NCI-H2081 (cell line): ENCODE measurements around the gene FADS6.

Experiments used
- DNase-seq, 2 experiments: peaks; one replicate each; lab custom pipeline; 2025; lab: John Stamatoyannopoulos, UW

FADS6 gene

GRCh38 chr17:74868908-74869255 is 24.6 kb downstream of the FADS6 start:
- DNase-seq, result no peak

DNA sequence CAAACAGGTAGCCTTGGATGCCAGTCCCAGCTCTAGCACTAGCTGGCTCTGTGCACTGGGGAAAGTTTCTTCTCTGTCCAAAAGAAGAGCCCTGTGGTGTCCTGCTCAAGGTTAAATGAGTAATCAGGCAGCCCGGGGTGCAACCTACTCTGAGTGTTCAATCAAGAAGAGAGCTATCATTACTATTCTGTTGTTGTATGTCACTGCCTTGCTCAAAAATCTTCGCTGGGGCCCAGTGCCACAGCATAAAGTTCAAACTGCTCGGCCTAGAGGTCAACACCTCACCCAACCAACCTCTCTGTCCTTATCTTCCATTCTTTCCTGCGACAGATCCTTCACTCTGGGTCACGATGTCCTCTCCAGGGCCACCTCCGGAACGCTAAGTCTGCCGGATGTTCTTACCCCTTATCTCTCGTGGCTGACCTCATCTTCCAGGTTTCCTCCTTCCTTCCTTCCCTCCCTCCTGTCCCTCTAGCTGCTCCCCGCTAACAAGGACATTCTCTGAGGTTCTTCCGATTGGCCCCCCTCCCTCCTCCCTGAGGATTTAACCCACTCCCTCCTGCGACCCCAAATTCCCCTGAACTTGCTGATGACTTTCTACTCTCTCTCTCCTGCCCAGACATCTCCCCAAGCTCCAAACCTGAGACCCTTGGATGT is 25.1 kb downstream of the FADS6 start:
- no peak for DNase-seq

- DNase-seq, result no peak
Observed at GRCh38 chr17:74866198-74866835, 27.1 kb downstream of the FADS6 start.

GRCh38 chr17:74865504-74866197 is 27.8 kb downstream of the FADS6 start:
- no peak for DNase-seq

DNA sequence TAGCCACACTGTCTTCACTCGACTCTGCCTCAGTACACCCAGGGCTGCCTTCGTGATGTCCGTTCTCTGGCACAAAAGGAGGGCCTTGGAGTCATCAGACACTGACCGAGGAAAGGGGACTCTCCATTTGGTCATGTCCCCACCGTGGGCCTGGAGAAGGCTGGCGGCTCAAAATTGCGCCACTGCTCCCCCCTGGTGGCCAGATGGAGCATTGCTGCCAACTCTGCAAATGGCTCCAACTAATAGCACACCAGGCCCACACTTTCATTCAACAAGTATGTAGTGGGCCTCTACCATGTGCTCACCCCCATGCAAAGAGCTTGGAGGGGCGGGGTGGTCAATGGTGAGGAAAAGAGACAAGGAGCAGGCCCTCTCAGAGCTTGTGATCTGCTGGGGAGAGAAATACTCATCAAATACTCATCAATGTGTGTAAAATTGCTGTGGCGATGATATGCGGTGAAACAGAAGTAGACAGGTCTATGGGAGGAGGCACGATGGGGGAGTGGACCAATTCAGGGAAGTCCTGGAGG is 28.5 kb downstream of the FADS6 start:
- peak; percentile 57 to 70 for DNase-seq

DNA sequence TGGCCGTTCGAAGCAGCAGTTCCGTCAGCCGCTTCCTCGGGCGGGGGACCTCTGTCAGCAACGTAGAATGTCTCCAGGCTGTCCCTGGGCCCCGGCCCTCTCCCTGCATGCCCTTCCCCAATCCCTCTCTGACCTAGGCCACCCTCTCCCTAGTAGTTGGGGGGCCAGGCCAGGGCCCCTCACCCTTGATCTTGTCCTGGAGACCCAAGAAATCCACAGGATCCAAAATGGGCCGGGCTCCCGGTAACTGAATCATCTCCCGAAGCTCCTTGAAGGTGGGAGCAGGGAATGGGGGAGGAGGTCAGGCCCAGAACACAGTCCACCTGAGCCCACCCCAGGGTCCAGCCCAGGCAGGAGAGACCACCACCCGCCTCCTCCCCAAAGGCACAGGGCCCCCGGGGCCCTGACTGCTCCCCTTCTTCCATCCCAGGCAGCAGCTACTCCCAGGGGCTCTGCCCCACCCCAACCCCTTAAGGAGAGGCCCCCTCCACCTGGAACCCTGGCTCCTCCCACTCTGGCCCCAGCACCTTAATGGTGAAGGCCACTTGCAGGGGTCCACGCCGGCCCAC is 29.1 kb downstream of the FADS6 start:
- no peak for DNase-seq

DNA sequence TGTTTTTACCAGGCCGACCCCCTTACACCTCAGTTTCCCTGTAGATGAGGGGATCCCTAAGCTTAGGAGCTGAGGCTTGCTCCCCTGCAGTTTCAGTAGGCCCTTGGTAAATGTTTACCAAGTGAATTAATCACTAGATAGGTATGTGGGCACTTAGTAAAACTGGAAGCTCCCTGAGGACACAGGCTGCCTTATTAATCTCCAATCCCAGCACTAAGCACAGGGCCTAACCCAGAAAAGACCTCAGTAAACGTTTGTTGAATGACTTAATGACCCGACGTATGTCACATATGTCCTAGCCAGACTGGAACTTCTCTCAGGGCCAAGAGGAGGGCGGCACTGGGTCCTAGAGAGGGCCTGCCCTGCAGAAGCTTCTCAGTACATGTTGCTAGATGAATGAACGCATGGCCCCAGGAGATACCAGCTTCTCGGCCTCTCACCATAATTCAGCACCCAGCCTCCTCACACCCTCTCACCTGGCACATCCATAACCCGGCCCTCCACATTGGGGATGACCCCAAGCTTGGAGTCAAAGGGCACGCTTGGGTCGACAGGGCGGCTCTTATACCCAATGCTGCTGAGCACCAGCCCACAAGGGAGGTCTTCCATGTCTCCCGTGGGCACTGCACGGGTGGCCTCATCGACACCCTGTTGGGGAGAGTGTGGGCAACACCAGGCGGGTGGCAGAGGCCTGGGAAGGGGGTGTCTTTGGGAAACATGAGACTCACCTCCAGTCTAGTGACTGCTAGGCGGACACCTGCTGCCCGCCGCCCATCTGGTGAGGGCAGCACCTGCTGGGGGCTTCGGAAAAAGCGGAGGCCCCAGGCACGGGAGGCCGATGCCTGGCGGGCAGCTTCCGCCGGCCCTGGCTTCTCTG is 29.8 kb downstream of the FADS6 start:
- no peak for DNase-seq

GRCh38 chr17:74862919-74863318 is 30.5 kb downstream of the FADS6 start:
- no peak for DNase-seq

DNA sequence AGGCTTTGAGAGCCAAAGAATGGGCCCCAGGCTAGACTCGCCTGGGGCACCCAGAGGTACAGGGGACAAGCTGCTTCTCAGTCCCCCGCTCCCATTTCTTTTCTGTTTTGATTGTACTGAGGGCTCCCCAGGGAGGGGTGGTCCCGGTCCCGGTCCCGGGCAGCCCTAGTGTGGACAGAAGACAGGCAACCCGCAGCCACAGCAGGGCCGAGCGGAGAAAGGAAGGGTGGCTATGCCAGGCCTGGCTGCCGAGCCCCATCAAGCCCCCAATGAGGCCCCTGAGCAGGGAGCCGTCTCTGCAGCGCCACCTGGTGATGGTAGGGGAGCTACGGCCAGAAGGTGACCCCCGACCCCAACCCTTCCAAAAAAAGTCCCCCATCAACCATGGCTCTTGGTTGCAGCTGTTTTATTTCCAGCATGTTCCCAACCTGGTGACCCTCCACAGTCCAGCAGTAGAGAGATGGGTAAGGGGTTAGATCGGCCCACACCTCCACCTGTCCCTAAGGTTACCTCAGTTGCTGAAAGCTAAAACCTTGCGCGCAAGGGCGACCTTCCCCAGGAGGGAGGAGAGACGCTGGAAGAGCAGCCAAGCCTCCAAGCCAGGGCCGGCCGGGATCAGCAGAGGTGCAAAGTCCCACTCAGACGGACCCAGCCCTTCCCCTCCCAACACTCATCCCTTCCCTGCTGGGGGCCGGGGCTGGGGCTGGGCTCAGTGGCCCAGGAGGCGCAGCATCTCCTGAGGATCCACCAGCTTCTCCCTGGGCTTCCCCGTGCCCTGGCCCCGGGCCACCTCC is 31.1 kb downstream of the FADS6 start:
- peak; percentile 42 to 49 for DNase-seq

GRCh38 chr17:74861662-74862107 is 31.7 kb downstream of the FADS6 start:
- no peak for DNase-seq

- no peak for DNase-seq
Observed at GRCh38 chr17:74860872-74861661, 32.4 kb downstream of the FADS6 start.

DNA sequence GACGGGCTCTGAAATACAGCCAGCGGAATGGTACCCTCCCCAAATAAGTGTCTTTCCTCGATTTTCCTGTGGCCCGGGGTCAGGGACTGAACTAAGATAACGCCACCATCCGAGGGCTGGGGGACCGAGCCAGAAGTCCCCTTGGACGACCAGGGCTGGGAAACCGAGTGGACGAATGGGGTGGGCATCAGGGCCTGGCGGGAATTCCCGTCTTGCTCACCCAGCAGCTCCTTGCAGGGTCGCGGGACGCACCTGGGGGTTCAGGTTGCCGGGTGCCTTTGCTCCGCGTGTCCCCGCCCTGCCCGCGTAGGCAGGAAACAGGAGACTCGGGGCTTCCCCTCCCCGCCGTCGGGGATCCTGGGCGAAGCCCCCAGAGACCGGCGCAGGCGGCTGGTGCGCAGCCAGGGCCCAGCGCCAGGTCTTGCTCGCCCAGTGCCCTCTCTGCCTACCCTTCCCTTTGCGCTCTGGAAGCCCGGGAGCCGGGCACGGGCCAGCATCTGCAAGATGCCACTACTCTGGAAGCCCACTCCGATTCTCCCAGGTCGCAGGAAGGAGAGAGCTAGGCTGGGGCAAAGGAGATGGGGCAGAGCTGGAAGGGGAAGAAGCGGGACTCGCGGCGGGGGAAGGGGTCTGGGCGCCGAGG is 33.1 kb downstream of the FADS6 start:
- no peak for DNase-seq

GRCh38 chr17:74859459-74860228 is 33.8 kb downstream of the FADS6 start, which contains the start of gene GRIN2C:
Gene GRIN2C, minus strand, starts transcription at chr17:74859885. Its CDS starts 4,793 bp downstream, at chr17:74855092.
- no peak for DNase-seq

- no peak for DNase-seq
Observed at GRCh38 chr17:74858672-74859458, 34.6 kb downstream of the FADS6 start.

DNA sequence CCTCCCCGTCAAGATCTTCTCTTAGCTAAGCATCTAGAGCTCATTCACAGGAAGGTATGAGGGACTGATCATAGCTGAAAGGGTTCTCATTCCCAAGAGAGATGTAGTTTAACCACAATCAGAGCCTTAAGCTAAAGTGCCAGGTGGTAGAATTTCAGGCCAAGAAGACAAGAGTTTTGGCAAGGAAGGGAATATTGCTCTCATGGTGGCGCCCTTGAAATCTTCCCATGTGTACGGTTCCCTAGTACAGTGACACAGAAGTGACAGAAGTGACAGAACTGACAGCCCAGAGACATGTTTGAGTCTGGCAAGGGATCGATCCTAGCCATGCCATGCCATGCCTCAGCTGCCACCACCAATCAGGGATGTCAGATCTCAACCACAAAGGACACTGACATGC is 36.2 kb downstream of the FADS6 start:
- no peak for DNase-seq

GRCh38 chr17:74856112-74856511 is 37.3 kb downstream of the FADS6 start:
- no peak for DNase-seq

DNA sequence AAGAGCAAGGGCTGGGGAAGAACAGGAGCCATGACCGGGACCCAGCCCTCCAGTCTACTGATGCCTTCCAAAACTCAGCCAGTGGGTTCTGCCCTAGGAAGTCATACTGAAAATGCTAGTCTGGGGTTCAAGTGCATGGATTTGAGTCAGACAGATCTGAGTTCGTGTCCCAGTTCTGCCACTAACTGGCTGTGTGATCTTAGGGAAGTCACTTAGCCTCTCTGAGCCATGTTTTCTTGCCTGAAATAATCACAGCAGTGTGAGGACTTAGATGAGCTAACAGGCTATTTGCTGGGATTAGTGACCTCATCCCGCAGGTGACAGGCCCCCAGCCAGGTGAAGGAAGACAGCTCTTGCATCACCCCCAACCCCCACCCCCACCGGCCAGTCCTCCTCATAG is 38.1 kb downstream of the FADS6 start:
- DNase-seq, result no peak

DNA sequence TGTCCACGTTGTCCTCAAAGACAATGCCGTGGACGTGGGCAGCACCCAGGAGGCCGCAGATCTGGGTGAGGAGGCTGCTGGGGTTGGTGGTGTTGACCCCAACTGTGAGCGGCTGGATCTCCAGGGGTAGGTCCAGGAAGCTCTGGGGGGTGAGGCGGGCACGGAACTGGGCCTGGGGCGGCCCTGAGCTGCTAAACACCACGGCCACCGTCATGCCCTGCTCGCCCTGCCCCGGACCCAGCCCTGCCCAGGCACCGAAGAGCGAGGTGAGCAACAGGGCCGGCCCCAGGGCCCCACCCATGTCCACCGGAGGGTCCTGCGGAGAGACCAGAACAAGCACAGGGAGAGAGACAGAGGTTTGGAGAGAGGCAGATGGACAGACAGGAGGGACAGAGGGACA is 38.6 kb downstream of the FADS6 start:
- DNase-seq, result no peak
